Calu3 (cell line): Measurements from ENCODE around the gene CUL9. TPM values are rescaled to one million over a fixed set of nuclear protein-coding genes. Genes with fewer than 3 reads are reported as not detected.
A peak's percentile ranks its signal among the peaks of the same experiment; 100 is the strongest.
"Not testable (repeated sequence)": the region's sequence is repeated elsewhere in the genome, so short reads cannot be mapped to it uniquely, and the experiment has no call there.

Experiments used
- Bru-seq: library from RNA; stranded (reverse); fragments of 400-500 nt; gene quantifications from one replicate; lab custom pipeline; 2021; lab: Mats Ljungman, UMichigan
- BruChase-seq, 2 experiments: library from RNA; stranded (reverse); fragments of 400-500 nt; gene quantifications; one replicate each; lab custom pipeline; 2021; lab: Mats Ljungman, UMichigan
- BruUV-seq: library from RNA; stranded (reverse); fragments of 400-500 nt; replicated peaks from 2 replicates; lab custom pipeline; 2021; lab: Mats Ljungman, UMichigan
- CTCF ChIA-PET: fragments of 300-600 bp; sonication (Branson Sonifier 250); formaldehyde crosslinking; loops from one replicate; lab custom pipeline; 2022; ENCODE audit warnings: antibody characterized with exemption; lab: Charles Lee
- DNase-seq: peaks from one replicate; pipeline ENCODE4 v3.0.0; 2022
- H3K27ac Mint-ChIP-seq: one replicate; pipeline ENCODE4 v1.8.0; 2022; ENCODE audit warnings: mixed read lengths; ENCODE audit not compliant: unreplicated experiment
- H3K27me3 Mint-ChIP-seq: one replicate; pipeline ENCODE4 v1.8.0; 2022; ENCODE audit warnings: mixed read lengths; ENCODE audit not compliant: unreplicated experiment
- H3K36me3 Mint-ChIP-seq: one replicate; pipeline ENCODE4 v1.8.0; 2022; ENCODE audit warnings: mild to moderate bottlenecking, moderate library complexity, mixed read lengths; ENCODE audit not compliant: insufficient read depth, unreplicated experiment
- H3K4me1 Mint-ChIP-seq: one replicate; pipeline ENCODE4 v1.8.0; 2022; ENCODE audit warnings: mild to moderate bottlenecking, low read depth, mixed read lengths; ENCODE audit not compliant: unreplicated experiment
- H3K4me3 Mint-ChIP-seq: one replicate; pipeline ENCODE4 v1.8.0; 2022; ENCODE audit warnings: mild to moderate bottlenecking, low read depth, moderate library complexity, mixed read lengths; ENCODE audit not compliant: unreplicated experiment
- H3K9me3 Mint-ChIP-seq: one replicate; pipeline ENCODE4 v1.8.0; 2022; ENCODE audit warnings: low read depth, mixed read lengths; ENCODE audit not compliant: unreplicated experiment
- intact Hi-C: fragments of 100-400 bp; cut with micrococcal nuclease; formaldehyde crosslinking; loops from one replicate; pipeline ENCODE4 v1.10.0; 2022; ENCODE audit not compliant: unreplicated experiment
- long read RNA-seq: library from polyadenylated mRNA; stranded (forward); transcript quantifications from one replicate; pipeline ENCODE4 v2.0.0, GENCODE V29; 2022
- total RNA-seq: library from RNA; stranded (reverse); gene quantifications from 2 replicates; pipeline ENCODE4 v1.2.3, GENCODE V29; 2022
- TF ChIP-seq, protein P1 (sequence below): fragments of 200-600 bp; IDR thresholded peaks from one replicate; pipeline ENCODE4 v1.8.0; 2022; ENCODE audit warnings: antibody characterized with exemption; ENCODE audit not compliant: unreplicated experiment

Gene CUL9
- 73.1 and 82.8 TPM in 2 replicates for total RNA-seq
- Bru-seq, nascent RNA: percentile 71 among the genes with signal in this experiment
- percentile 83 among the genes with signal in this experiment for BruChase-seq, experiment 1, labeled RNA remaining after a 6-hour chase
- percentile 89 among the genes with signal in this experiment for BruChase-seq, experiment 2, labeled RNA remaining after a 2-hour chase
- long read RNA-seq, partial matches to known transcripts: 34 of 41 reads
- long read RNA-seq, other reads (novel, unspliced or antisense): 7 of 41 reads

DNA sequence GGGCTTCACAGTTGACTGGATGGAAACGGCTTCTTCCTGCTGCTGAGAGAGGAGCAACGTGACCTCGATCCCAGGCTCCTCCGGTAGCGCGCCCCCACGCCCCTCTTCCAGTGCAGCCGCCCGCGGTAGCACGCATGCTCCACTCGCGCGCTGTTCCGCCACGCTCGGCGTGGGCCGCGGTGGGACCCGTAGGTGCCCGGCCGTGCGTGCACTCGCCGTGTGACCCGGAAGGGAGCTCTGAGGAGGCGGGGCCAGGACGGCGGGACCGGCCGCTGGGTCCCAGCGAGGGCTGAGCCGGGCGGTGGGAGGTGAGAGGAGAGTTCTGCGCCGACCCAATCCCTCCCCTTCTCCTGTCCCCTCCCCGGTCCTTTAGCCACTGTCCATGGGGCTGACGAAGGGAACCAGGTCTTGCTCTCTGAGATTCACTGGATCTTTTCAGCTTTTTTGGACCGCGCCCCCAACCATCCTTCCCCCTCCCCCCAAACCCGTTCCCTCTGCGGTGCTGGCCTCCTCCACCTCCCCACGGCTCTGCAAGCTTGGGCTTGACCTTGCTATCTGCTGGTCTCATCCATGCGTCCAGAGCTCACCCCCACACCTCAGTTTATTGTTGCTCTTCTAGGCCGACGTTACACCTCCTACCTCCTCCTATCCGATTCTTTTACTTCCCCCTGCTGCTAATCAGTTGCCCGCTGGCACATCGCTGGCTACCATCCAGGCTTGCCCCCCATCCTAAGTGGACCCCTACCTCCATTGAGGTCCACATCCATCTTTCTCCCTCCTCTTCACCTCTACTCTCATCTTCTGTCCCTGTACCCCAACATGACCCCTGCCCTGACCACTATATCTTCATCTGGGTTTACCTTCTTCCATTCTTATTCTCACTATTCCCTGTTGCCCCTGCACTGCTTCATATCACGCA lies at the start of gene CUL9:
Gene CUL9 (plus strand): TSS at position 255 of the 919 bp plus-strand sequence. CDS start 2,115 bp downstream, outside the sequence.
- peaks cover 53% of the 10 kb centered on the region for H3K36me3 Mint-ChIP-seq
- H3K4me3 Mint-ChIP-seq: peak within 1 kb of the TSS; percentile 77
- no peaks in the 10 kb centered on the region for H3K9me3 Mint-ChIP-seq
- BruUV-seq: no TSS peak
- CTCF ChIA-PET: interaction anchor here (0.7 to 1.4 kb wide), 6 partner anchors 10 to 314 kb away, joined by 3 to 6 read pairs (median 4); partner anchors contain the start of genes KLC4 and MRPL2
- peak; percentile 93 for DNase-seq
- peak within 1 kb of the TSS; percentile 76 for H3K27ac Mint-ChIP-seq
- TF ChIP-seq, protein P1, sequence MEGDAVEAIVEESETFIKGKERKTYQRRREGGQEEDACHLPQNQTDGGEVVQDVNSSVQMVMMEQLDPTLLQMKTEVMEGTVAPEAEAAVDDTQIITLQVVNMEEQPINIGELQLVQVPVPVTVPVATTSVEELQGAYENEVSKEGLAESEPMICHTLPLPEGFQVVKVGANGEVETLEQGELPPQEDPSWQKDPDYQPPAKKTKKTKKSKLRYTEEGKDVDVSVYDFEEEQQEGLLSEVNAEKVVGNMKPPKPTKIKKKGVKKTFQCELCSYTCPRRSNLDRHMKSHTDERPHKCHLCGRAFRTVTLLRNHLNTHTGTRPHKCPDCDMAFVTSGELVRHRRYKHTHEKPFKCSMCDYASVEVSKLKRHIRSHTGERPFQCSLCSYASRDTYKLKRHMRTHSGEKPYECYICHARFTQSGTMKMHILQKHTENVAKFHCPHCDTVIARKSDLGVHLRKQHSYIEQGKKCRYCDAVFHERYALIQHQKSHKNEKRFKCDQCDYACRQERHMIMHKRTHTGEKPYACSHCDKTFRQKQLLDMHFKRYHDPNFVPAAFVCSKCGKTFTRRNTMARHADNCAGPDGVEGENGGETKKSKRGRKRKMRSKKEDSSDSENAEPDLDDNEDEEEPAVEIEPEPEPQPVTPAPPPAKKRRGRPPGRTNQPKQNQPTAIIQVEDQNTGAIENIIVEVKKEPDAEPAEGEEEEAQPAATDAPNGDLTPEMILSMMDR: no peak
- no peaks in the 10 kb centered on the region for H3K27me3 Mint-ChIP-seq
- intact Hi-C loops: no loop called here
- H3K4me1 Mint-ChIP-seq: peaks cover 41% of the 10 kb centered on the region

DNA sequence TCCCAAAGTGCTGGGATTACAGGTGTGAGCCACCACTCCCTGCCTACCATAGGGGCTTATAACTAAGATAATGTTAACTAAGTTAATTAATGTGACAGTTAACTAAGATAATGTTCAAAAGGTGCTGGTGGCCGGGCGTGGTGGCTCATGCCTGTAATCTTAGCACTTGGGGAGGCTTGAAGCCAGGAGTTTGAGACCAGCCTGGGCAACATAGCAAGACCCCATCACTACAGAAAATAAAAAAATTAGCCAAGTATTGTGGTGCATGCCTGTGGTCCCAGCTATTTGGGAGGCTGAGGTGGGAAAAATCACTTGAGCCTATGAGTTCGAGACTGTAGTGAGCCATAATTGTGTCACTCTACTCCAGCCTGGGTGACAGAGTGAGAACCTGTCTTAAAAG lies 43.7 kb upstream of the CUL9 start:
- Mint-ChIP-seq H3K27me3 (no peaks in the 10 kb centered on the region), H3K27ac (no peak overlapping the region), H3K4me1 (no peaks in the 10 kb centered on the region), H3K4me3 (no peak overlapping the region), H3K9me3 (no peaks in the 10 kb centered on the region), H3K36me3 (no peaks in the 10 kb centered on the region)
- no peak for DNase-seq
- CTCF ChIA-PET: interaction anchor here (0.6 kb wide), 1 partner anchor 116 kb away, joined by 3 read pairs; the partner anchor contains the start of gene RRP36
- TF ChIP-seq, protein P1: no peak
- intact Hi-C loops: no loop called here
- no TSS peak for BruUV-seq

DNA sequence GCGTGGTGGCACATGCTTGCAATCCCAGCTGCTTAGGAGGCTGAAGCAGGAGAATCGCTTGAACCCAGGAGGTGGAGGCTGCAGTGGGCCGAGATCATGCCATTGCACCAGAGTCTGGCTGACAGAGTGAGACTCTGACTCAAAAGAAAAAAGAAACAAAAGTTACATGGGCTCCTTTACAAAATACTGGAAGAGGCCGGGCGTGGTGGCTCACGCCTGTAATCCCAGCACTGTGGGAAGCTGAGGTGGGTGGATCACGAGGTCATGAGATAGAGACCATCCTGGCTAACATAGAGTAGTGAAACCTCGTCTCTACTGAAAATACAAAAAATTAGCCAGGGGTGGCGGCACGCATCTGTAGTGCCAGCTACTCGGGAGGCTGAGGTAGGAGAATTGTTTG lies 42.0 kb upstream of the CUL9 start:
- CTCF ChIA-PET: interaction anchor here (0.7 kb wide), 1 partner anchor 10 kb away, joined by 4 read pairs; no protein-coding TSS in a partner anchor
- BruUV-seq: not testable (repeated sequence)

DNA sequence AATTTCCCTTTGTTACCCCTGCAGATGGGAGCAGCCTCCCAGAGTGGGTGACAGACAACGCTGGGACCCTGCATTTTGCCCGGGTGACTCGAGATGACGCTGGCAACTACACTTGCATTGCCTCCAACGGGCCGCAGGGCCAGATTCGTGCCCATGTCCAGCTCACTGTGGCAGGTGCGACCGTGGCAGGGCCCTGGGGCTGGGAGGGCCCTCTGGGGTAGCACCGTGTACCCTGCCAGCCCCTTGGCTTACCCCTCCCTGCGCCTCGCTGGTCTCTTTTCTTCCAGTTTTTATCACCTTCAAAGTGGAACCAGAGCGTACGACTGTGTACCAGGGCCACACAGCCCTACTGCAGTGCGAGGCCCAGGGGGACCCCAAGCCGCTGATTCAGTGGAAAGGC lies 40.4 kb upstream of the CUL9 start:
- Mint-ChIP-seq H3K4me1 (peaks cover 9% of the 10 kb centered on the region), H3K36me3 (no peaks in the 10 kb centered on the region), H3K9me3 (no peaks in the 10 kb centered on the region), H3K4me3 (no peak overlapping the region), H3K27me3 (no peaks in the 10 kb centered on the region), H3K27ac (no peak overlapping the region)
- no TSS peak for BruUV-seq
- TF ChIP-seq, protein P1: no peak
- CTCF ChIA-PET: no interaction called here
- intact Hi-C loops: loop anchor here (2.0 to 5.0 kb wide), 2 partner anchors 133 to 179 kb away; partner anchors contain the start of gene GNMT
- no peak for DNase-seq

More for the DNA sequence above, 42.0 kb upstream of the CUL9 start:
- not testable (repeated sequence) for H3K36me3 Mint-ChIP-seq, H3K27ac Mint-ChIP-seq, H3K4me1 Mint-ChIP-seq, H3K4me3 Mint-ChIP-seq, H3K9me3 Mint-ChIP-seq, H3K27me3 Mint-ChIP-seq, DNase-seq
- intact Hi-C loops: loop anchor here (5.0 kb wide), 1 partner anchor 178 kb away; the partner anchor contains the start of gene GNMT
